HFFc6 (cell line): ENCODE results near the gene SLC11A2. TPM values are rescaled to one million over a fixed set of nuclear protein-coding genes. Genes with fewer than 3 reads are reported as not detected.
A peak's percentile ranks its signal among the peaks of the same experiment; 100 is the strongest.

ENCODE experiments used
- DNase-seq: peaks from one replicate; pipeline ENCODE4 v3.0.0-alpha.2; 2018
- H3K27ac Mint-ChIP-seq: 2 replicates; pipeline ENCODE4 v1.8.0; 2020; ENCODE audit warnings: mild to moderate bottlenecking, mixed read lengths
- H3K27me3 Mint-ChIP-seq: 2 replicates; pipeline ENCODE4 v1.8.0; 2021; ENCODE audit warnings: mild to moderate bottlenecking, moderate library complexity, mixed read lengths; ENCODE audit not compliant: insufficient read depth
- H3K36me3 Mint-ChIP-seq: 2 replicates; pipeline ENCODE4 v1.8.0; 2021; ENCODE audit warnings: low read depth, mixed read lengths
- H3K4me1 Mint-ChIP-seq: 2 replicates; pipeline ENCODE4 v1.8.0; 2020; ENCODE audit warnings: low read depth, mixed read lengths
- H3K4me3 Mint-ChIP-seq: 2 replicates; pipeline ENCODE4 v1.8.0; 2020; ENCODE audit warnings: mild to moderate bottlenecking, moderate library complexity, mixed read lengths
- H3K9me3 Mint-ChIP-seq: 2 replicates; pipeline ENCODE4 v1.8.0; 2020; ENCODE audit warnings: mild to moderate bottlenecking, mixed read lengths
- CTCF ChIP-seq: fragments of 200-600 bp; sonication (generic); IDR thresholded peaks from 2 replicates; pipeline ENCODE4 v1.5.0; 2021; ENCODE audit warnings: antibody characterized with exemption, mild to moderate bottlenecking
- total RNA-seq, 6 experiments: library from RNA; stranded (reverse); fragmentation: NEBNext Ultra II Directional; extraction: Animal tissue kit (Norgen Biotek cat#: 25700); gene quantifications; 2 replicates in 1 of 6; 3 replicates in 5 of 6; pipeline ENCODE4 v1.2.3, GENCODE V29; 2021

The SLC11A2 gene
- total RNA-seq, 6 experiments from 2014 or later: 32.0 to 37.4 (median 34.0) TPM

- no peak overlapping the region for H3K27ac Mint-ChIP-seq
These were observed 41.0 kb upstream of the SLC11A2 start for GRCh38 chr12:51067229-51067628.

GRCh38 chr12:51065530-51065929 is 39.3 kb upstream of the SLC11A2 start:
- Mint-ChIP-seq H3K27ac (no peak overlapping the region), H3K4me3 (no peak overlapping the region), H3K9me3 (no peaks in the 10 kb centered on the region), H3K4me1 (no peaks in the 10 kb centered on the region; the same call in 1 of the 2 replicates), H3K27me3 (no peaks in the 10 kb centered on the region), H3K36me3 (peaks cover 26% of the 10 kb centered on the region)
- no peak for TF ChIP-seq CTCF
- DNase-seq: no peak

More at GRCh38 chr12:51067229-51067628, 41.0 kb upstream of the SLC11A2 start:
- TF ChIP-seq CTCF: no peak
- H3K36me3 Mint-ChIP-seq: peaks cover 21% of the 10 kb centered on the region
- H3K9me3 Mint-ChIP-seq: no peaks in the 10 kb centered on the region
- no peak overlapping the region for H3K4me3 Mint-ChIP-seq
- no peak for DNase-seq
- no peaks in the 10 kb centered on the region; the same call in 1 of the 2 replicates for H3K4me1 Mint-ChIP-seq
- H3K27me3 Mint-ChIP-seq: 0 out of 2 replicates have a peak, but pooled peaks cover 2% of the 10 kb centered on the region

GRCh38 chr12:51062631-51063397 is 36.6 kb upstream of the SLC11A2 start:
- no peak for TF ChIP-seq CTCF
- DNase-seq: no peak
- Mint-ChIP-seq H3K27ac (no peak overlapping the region), H3K4me3 (no peak overlapping the region), H3K4me1 (no peaks in the 10 kb centered on the region; the same call in 1 of the 2 replicates), H3K36me3 (peaks cover 28% of the 10 kb centered on the region), H3K9me3 (no peaks in the 10 kb centered on the region), H3K27me3 (no peaks in the 10 kb centered on the region)

- no peaks in the 10 kb centered on the region for H3K9me3 Mint-ChIP-seq
- H3K36me3 Mint-ChIP-seq: peaks cover 30% of the 10 kb centered on the region
- H3K27ac Mint-ChIP-seq: no peak overlapping the region
- no peak for DNase-seq
- no peaks in the 10 kb centered on the region for H3K27me3 Mint-ChIP-seq
- H3K4me3 Mint-ChIP-seq: no peak overlapping the region
- peaks cover 9% of the 10 kb centered on the region for H3K4me1 Mint-ChIP-seq
- no peak for TF ChIP-seq CTCF
These were observed 32.9 kb upstream of the SLC11A2 start for GRCh38 chr12:51059086-51059485.

GRCh38 chr12:51056242-51056641 is 30.1 kb upstream of the SLC11A2 start:
- Mint-ChIP-seq H3K36me3 (peaks cover 26% of the 10 kb centered on the region), H3K4me3 (no peak overlapping the region; the same call in 1 of the 2 replicates), H3K4me1 (peaks cover 16% of the 10 kb centered on the region), H3K27ac (peak overlapping the region; percentile 25; the same call in 1 of the 2 replicates), H3K9me3 (no peaks in the 10 kb centered on the region), H3K27me3 (no peaks in the 10 kb centered on the region)
- TF ChIP-seq CTCF: no peak
- peak; percentile 23 for DNase-seq
